Stimulated activated CD8-positive, alpha-beta memory T cell treated with anti-CD3 and anti-CD28 coated beads, Interleukin-7, amount 100 ng/mL, for 1 hour (primary cell): ENCODE measurements around the gene IL37.

Experiments
- DNase-seq, 2 donors: peaks; one replicate each; pipeline ENCODE4 v3.0.0-alpha.2; 2020; ENCODE audit warnings: low read depth in 2 of 2

Gene IL37

GRCh38 chr2:112959109-112959812, 48.3 kb downstream of the IL37 start:
- DNase-seq = no peak

- DNase-seq = no peak
These were observed 49.4 kb downstream of the IL37 start for GRCh38 chr2:112960230-112960825.

- DNase-seq = no peak
These were observed 51.6 kb downstream of the IL37 start for GRCh38 chr2:112962308-112963175.

GRCh38 chr2:112967023-112967422, 56.1 kb downstream of the IL37 start:
- no peak for DNase-seq
